Activated CD4-positive, alpha-beta T cell treated with anti-CD3 and anti-CD28 coated beads, Interleukin-2, amount 50 U/mL, for 1 hour (primary cell): Measurements from ENCODE around the gene ZFR.
"Not testable (repeated sequence)": the region's sequence is repeated elsewhere in the genome, so short reads cannot be mapped to it uniquely, and the experiment has no call there.

Experiments
- DNase-seq: peaks from one replicate; pipeline ENCODE4 v3.0.0-alpha.2; 2020

Gene ZFR

GRCh38 chr5:32405507-32405906 is 39.0 kb downstream of the ZFR start:
- DNase-seq: no peak

- no peak for DNase-seq
These were observed 40.8 kb downstream of the ZFR start for GRCh38 chr5:32403760-32404159.

DNA sequence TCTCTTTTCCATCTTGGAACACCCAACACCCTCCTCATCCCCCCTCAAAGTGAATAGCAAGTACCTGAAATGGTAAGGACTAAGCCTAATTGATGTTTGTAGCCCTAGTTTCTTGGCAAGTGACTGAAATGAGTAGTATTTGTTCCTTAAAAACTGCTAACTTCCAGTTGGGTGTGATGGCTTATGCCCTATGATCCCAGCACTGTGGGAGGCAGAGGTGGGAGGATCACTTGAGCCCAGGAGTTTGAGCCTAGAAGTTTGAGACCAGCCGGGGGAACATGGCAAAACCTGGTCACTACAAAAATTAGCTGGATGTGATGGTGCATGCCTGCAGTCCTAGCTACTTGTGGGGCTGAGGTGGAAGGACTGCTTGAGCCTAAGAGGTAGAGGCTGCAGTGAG is 44.1 kb downstream of the ZFR start:
- DNase-seq: no peak

GRCh38 chr5:32398754-32399153 is 45.8 kb downstream of the ZFR start:
- not testable (repeated sequence) for DNase-seq

DNA sequence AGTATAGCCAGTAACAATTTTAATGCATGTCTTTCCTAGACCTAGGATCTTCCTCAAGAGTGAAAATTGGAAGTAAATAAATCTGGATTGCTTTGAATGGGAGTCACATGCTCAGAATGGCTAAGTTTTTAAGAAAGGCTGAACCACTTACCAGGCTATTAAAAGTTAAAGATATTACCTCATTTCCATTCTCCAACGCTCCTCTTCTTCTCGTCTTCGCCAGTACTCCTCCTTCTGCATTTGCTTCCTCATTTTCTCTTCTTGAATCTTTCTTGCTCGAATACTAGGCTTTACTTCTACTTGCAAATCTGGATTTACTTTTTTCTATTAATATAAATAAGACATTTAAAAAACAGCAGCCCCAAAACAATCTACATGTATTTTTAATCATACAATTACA is 49.6 kb downstream of the ZFR start:
- DNase-seq: no peak

GRCh38 chr5:32392039-32392438 is 52.5 kb downstream of the ZFR start:
- DNase-seq: no peak

DNA sequence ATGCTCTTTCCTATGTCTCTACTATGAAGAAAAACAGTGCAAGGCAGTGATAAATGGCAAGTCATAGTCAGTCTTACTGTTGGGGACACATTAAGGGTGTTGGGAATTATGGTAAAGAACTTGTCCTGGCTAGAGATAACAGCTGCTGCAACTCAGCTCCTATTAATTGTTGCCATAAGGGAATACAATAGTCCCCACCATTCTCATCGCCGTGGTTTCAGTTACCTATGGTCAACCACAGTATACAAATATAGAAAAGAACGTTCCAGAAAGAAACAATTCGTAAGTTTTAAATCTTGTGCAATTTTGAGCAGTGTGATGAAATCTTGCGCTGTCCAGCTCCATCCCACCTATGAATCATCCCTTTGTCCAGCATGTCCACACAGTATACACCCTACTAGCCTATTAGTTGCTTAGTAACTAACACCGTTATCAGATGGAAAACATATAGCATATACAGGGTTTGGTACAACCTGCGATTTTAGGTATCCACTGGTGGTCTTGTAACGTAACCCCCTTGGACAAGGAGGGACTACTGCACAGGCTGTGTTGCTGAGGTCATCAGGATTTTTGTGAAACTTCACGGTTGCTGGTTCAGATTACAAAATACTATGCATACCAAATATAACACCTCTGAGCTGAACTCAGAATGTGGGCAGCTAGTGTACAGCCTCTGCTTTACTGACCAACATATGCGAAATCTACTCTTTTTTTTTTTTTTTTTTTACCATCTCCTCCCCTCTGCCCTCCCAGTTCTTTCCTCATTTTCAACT is 53.5 kb downstream of the ZFR start:
- no peak for DNase-seq

DNA sequence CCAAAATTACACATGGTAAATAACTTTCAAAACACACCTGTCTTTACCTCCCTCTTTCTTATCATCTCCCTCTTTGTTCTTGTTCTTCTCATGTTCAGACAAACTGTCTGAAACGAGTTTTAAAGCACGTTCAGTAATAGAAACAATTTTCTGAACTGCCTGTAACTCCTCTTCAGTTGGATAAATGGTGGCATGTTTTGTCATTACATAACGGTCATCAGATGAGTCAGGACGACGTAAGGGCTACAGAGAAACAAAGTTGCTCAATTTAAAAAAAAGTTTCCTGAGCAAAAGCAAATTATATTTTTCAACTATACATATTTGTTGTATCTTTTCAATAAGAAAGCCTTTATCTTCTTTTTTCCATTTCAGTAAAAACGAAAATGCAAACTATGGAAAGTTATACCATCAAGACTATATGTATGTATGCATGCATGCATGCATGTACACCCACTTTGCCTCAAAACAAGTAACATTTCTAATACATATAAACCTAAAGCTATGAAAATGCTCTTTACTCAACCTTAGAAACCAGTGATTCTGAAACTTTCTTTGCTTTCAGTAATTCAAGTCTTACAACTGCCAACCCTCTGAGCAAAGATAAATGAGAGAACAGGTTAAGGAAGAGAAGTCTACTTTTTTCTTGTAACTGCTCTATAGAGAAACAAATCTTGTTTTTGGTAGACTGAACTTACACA is 56.0 kb downstream of the ZFR start:
- DNase-seq: no peak

DNA sequence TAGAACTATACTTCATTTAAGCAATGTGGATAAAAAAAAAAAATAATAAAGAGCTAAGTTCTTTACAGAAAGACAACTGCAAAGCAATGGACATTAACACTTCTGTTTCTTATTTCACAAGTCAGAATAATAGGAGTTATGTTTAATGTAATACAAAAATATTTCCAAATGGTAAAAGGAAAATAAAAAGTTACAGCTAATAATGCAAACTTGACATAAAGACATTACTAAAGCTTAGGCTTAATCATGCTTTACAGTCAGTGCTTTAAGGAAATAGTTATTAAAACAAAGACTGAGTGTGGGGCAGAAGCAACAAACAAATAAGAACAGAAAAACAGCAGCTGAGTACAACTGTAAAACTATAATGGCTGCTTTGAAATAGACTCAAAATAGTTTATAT is 56.7 kb downstream of the ZFR start:
- DNase-seq: no peak

GRCh38 chr5:32387211-32387610 is 57.3 kb downstream of the ZFR start:
- DNase-seq: no peak

DNA sequence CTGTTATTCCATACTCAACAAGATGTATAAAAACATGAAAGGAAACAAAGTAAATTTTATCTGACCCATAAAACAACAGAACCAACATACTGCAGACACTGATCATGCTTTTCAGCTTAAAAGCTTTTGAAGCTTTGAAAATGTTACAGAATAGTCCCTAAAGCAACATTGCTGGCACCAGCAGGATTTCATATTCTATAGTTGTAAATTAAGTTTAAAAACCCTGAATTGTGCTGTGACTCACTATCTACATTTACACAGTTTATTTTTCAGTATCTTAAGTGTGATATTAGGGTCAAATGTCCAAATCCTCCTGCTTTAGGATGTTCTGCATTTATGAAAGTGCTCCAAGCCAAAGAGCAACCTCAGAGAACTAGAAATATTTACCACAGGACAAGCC is 59.9 kb downstream of the ZFR start:
- no peak for DNase-seq

- no peak for DNase-seq
These were observed 61.0 kb downstream of the ZFR start for GRCh38 chr5:32383586-32383985.

GRCh38 chr5:32383065-32383464 is 61.5 kb downstream of the ZFR start:
- DNase-seq: no peak

GRCh38 chr5:32379421-32379820 is 65.1 kb downstream of the ZFR start:
- no peak for DNase-seq

- no peak for DNase-seq
These were observed 65.6 kb downstream of the ZFR start for GRCh38 chr5:32378966-32379365.

GRCh38 chr5:32369542-32370155 is 74.9 kb downstream of the ZFR start:
- no peak for DNase-seq

GRCh38 chr5:32369032-32369431 is 75.5 kb downstream of the ZFR start:
- no peak for DNase-seq

GRCh38 chr5:32367271-32367670 is 77.3 kb downstream of the ZFR start:
- not testable (repeated sequence) for DNase-seq

DNA sequence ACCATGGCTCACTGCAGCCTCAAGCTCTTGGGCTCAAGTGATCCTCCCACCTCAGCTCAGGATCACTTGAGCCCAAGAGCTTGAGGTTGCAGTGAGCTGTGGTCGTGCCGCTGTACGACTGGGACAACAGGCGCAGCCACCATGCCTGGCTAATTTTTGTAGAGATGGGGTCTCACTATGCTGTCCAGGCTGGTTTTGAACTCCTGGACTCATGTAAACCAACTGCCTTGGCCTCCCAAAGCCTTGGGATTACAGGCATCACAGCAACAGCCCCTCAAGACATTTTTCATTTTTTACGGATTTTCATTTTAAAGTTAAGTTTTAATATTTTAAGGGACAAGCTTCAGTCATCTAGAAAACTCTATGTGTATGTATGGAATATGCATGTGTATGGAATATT is 78.9 kb downstream of the ZFR start:
- DNase-seq: no peak

- no peak for DNase-seq
These were observed 81.5 kb downstream of the ZFR start for GRCh38 chr5:32363030-32363429.

DNA sequence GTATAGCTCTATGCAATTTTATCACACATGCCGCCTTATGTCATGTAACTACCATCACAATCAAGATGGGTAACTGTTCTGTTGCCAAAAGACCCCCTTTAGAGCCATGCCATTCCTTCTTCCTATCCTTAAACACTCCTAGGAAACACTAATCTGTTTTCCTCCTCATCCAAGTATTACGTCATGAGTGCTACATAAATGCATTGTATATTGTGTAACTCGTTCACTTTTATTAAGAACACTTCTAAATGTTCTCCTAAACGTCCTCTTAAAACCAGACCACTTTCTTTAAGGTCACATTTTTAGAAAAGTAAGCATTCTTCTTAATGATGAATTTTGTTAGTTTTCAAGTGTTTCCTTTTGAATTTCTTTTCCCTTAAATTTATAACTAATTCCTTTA is 82.0 kb downstream of the ZFR start:
- DNase-seq: no peak

DNA sequence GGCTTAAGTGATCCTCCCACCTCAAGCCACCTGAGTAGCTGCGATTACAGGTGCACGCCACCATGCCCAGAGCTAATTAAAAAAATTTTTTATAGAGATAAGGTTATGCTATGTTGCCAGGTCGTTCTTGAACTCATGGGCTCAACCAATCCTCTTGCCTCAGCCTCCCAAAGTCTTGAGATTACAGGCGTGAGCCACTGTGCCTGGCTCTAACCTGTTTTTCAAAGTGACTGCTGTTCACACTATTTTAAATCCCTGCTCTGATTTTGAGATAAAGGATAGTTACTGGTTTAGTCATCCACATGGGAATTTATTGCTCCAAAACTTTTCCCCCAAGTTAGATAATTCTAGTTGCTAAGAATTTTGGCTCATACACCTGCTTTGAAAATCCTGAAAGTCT is 83.6 kb downstream of the ZFR start:
- DNase-seq: no peak

DNA sequence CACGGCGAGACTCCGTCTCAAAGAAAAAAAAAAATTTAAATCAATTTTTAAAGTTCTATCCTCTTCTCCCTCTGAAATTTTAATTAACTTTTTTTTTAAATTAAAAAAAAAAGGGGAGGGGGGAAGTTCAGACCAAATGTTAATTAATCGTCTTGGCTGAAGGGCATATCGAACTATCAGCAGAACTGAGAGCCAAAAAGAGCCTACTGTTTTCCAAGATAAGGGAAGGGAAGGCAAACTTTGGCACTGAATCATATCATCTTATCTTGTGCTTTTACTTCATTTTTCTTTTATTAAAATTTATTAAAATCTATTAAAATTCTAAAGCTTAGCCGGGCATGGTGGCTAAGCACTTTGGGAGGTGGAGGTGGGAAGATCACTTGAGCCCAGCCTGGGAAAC is 85.9 kb downstream of the ZFR start:
- no peak for DNase-seq

DNA sequence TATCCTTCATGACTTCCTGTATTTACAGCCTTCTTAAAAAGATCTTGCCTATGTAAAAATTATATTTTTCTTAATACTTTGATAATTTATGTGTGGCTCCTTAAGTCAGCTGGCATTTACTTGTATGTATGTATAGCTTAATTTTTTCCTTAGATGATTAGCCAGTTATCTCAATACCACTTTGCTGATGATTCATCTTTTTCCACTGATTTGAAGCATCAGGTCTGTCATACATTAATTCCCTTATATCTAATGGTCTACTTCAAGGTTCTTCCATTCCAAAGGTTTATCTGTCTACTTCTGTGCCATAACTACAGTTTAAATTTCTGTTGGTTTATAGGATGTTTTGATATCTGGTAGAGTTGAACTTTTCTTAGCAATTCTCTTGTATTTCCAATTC is 86.9 kb downstream of the ZFR start:
- DNase-seq: no peak
